ENCODE measurements around the gene OSBPL7. TPM values are rescaled to one million over a fixed set of nuclear protein-coding genes. Genes with fewer than 3 reads are reported as not detected.

Gene OSBPL7
- total RNA-seq, 1 donor from 2014 or later: 8.4 TPM

DNA sequence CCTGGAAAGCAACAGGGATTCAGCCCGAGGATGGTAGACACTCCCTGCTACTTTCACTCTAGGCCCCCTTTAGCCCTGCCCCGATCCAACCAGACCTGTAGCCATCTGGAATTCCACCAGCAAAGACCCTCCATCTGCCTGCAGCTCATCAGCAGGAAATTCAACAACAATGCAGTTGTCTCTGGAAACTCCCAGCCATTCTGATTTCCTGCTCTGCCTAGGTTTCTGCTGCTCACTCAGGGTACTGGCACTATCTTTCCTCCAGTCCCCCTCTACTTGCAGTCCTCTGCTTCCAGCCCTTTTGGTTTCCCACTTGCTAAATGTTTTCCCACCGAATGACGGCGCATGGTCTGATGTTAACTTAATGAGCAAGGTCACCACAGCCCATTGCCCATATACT lies 32.0 kb upstream of the OSBPL7 start:
- DNase-seq (ENCODE audit: low read depth): no peak

DNA sequence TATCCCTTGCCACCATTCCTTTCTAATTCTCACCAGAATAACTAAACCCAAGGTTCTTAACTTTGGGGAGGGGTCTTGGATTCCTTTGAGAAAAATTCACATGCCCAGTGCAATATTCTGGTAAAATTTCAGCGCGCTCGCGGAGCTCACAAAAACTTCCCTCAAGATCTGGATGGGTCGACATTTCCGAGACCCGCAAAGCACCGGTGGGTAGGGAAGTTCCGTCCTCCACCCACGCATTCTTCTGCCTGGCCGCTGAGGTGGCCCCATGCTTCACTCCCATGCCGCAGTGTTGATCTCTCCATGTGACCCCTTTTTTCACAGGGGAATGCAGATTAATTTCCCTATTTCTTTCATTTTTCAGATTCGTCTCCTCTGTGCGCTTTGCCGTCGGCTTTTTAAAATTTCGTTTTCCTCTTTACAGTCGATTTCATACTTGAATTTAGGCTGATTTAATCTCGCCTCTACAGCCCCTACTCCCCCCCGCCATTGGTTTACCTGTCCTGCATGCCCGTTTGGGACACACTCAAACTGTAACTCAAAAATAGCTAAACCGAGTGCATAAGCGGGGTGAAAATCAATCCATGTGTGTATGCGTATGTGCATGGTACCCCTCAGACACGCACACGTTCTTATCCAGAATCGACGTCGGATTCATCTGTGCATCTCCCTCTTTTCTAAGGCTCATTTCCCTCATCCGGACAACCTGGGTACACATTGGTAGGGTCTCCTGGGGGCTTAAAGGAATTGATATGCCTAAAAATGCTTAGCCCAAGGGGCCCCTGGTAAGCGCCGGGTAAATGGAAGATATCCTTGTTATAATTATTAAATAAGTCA lies 30.7 kb upstream of the OSBPL7 start:
- H3K4me3 ChIP-seq (ENCODE audit: low read depth, low read length): no peak overlapping the region
- DNase-seq (ENCODE audit: low read depth): no peak
- TF ChIP-seq, protein P1, sequence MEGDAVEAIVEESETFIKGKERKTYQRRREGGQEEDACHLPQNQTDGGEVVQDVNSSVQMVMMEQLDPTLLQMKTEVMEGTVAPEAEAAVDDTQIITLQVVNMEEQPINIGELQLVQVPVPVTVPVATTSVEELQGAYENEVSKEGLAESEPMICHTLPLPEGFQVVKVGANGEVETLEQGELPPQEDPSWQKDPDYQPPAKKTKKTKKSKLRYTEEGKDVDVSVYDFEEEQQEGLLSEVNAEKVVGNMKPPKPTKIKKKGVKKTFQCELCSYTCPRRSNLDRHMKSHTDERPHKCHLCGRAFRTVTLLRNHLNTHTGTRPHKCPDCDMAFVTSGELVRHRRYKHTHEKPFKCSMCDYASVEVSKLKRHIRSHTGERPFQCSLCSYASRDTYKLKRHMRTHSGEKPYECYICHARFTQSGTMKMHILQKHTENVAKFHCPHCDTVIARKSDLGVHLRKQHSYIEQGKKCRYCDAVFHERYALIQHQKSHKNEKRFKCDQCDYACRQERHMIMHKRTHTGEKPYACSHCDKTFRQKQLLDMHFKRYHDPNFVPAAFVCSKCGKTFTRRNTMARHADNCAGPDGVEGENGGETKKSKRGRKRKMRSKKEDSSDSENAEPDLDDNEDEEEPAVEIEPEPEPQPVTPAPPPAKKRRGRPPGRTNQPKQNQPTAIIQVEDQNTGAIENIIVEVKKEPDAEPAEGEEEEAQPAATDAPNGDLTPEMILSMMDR (conservative IDR thresholded peaks at IDR 0.05; ENCODE audit: low read depth, low read length): no peak

More for the DNA sequence above, 32.0 kb upstream of the OSBPL7 start:
- H3K4me3 ChIP-seq (ENCODE audit: low read depth, low read length): no peak overlapping the region
- TF ChIP-seq, protein P1 (conservative IDR thresholded peaks at IDR 0.05; ENCODE audit: low read depth, low read length): no peak

DNA sequence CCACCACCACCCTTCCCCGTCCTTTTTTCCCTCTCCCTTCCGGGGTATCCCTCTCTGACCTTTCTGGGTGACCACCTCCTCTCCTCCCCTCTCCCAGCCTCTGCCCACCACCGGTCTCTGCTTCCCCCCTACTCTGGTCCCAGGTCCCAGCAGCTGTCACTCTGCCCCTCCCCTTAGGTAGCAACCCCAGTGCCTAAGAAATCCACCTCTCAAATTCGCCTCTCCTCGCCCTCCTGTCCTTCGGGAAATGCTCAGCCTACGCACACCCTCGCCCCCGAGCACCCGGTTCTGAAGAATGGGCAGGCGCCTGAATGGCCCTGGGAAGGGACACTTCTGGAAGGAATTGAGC lies 30.1 kb upstream of the OSBPL7 start:
- TF ChIP-seq, protein P1 (conservative IDR thresholded peaks at IDR 0.05; ENCODE audit: low read depth, low read length): no peak
- no peak overlapping the region for H3K4me3 ChIP-seq (ENCODE audit: low read depth, low read length)
- DNase-seq (ENCODE audit: low read depth): no peak

DNA sequence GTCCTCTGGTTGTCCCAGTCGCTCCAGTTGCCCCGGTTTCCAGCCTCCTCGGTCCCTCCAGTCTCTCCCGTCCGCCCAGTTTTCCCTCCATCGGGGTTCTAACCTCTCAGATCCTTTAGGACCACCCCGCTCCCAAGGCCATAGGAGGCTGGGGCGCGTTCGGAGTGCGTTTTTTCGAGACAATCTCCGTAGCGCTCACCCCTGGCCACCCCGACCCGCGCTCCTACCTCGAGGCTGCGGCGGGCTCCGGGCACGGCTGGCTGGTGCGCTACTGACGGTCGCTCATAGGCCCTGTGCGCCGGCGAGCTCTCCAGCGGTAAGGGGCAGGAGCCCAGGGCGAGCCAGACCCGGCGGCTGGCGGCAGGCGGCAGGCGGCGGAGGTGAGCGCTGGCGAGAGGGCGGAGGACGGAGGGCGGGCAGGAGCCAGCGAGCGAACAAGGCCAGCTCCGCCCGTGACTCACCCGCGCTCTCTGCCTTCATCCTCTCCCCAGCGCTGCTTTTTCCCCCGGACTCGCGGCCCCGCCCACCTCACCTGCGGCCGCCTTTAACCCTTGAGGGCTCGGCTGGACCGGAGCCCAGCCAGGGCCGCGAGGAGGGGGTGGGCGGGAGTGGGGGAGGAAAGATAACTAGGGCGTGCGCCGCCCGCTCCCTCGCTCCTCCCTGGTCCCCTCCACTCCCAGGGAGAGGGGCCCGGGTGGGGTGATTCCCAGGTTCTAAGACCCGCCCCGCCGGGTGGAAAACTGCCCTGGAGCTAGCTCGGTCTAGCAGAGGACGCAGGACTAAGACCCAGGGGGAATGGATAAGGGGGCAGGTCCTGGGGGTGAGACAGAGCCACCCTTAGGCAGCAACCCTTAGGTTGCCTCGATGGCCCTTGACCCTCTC lies 29.3 kb upstream of the OSBPL7 start, which contains the start of gene SP6:
TSS of gene SP6 (minus strand) at position 472 of the 882 bp plus-strand sequence. CDS start 2,734 bp downstream, outside the sequence.
- DNase-seq (ENCODE audit: low read depth): no peak
- TF ChIP-seq, protein P1 (conservative IDR thresholded peaks at IDR 0.05; ENCODE audit: low read depth, low read length): peak; percentile 28
- H3K4me3 ChIP-seq (ENCODE audit: low read depth, low read length): peak within 1 kb of the TSS; percentile 56

DNA sequence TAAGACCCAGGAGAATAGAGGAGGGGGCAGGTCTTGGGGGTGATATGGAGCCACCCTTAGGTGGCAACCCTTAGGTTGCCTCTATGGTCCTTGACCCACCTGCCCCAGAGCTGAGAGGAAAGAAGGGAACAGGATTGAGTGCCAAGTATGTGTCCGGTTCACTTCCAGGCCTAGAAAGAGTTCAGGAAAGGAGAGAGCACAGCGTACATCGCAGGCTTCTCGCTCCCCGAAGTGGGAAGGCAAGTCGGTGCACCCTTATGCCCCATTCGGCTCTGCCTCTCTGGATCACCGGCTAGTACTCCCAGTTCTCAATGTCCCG lies 28.7 kb upstream of the OSBPL7 start:
- H3K4me3 ChIP-seq (ENCODE audit: low read depth, low read length): peak overlapping the region; percentile 56
- DNase-seq (ENCODE audit: low read depth): no peak
- TF ChIP-seq, protein P1 (conservative IDR thresholded peaks at IDR 0.05; ENCODE audit: low read depth, low read length): no peak

DNA sequence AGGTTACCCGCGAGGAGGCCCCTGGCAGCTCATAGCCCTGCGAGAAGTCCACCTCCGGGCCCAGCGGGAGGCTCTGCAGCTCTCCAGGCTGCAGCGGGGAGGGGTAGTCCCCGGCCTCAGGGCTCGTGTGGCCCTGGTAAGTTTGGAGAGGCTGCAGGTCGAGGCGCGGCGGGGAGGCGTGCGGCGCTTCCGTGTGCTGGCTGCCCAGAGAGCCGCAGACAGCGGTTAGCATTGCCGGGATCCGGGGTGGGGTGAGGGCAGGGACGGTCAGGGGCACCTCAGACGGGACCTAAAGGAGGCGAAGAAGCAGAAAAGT lies 26.6 kb upstream of the OSBPL7 start:
- no peak for DNase-seq (ENCODE audit: low read depth)
- no peak overlapping the region for H3K4me3 ChIP-seq (ENCODE audit: low read depth, low read length)
- TF ChIP-seq, protein P1 (conservative IDR thresholded peaks at IDR 0.05; ENCODE audit: low read depth, low read length): no peak

All from epithelial cell of proximal tubule (primary cell).